ENCODE data around the gene KIF20A. TPM values are rescaled to one million over a fixed set of nuclear protein-coding genes. Genes with fewer than 3 reads are reported as not detected.
"Not testable (repeated sequence)": the region's sequence is repeated elsewhere in the genome, so short reads cannot be mapped to it uniquely, and the experiment has no call there.

Gene KIF20A
- total RNA-seq, 6 experiments from 2014 or later: 0.55 to 3.3 (median 1.1) TPM

GRCh38 chr5:138149530-138149929, 29.4 kb upstream of the KIF20A start:
- ATAC-seq: no peak
- no peaks in the 10 kb centered on the region for H3K36me3 ChIP-seq
- no peak for DNase-seq
- TF ChIP-seq, protein P1, sequence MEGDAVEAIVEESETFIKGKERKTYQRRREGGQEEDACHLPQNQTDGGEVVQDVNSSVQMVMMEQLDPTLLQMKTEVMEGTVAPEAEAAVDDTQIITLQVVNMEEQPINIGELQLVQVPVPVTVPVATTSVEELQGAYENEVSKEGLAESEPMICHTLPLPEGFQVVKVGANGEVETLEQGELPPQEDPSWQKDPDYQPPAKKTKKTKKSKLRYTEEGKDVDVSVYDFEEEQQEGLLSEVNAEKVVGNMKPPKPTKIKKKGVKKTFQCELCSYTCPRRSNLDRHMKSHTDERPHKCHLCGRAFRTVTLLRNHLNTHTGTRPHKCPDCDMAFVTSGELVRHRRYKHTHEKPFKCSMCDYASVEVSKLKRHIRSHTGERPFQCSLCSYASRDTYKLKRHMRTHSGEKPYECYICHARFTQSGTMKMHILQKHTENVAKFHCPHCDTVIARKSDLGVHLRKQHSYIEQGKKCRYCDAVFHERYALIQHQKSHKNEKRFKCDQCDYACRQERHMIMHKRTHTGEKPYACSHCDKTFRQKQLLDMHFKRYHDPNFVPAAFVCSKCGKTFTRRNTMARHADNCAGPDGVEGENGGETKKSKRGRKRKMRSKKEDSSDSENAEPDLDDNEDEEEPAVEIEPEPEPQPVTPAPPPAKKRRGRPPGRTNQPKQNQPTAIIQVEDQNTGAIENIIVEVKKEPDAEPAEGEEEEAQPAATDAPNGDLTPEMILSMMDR (IDR thresholded peaks at IDR 0.05): no peak
- no peak for TF ChIP-seq POLR2A (IDR thresholded peaks at IDR 0.05)
- no peaks in the 10 kb centered on the region for H3K4me1 ChIP-seq
- 35% methylated on average over 3 of the region's 3 CpGs for WGBS (ENCODE audit: insufficient coverage, low coverage, low lambda C conversion rate, missing lambda C conversion rate)
- H3K27ac ChIP-seq: no peak overlapping the region
- H3K4me3 ChIP-seq: no peak overlapping the region
- intact Hi-C loops (cut with DNase I): no loop called here
- no peaks in the 10 kb centered on the region for H3K9me3 ChIP-seq
- H3K27me3 ChIP-seq: no peaks in the 10 kb centered on the region

GRCh38 chr5:138155977-138156376, 22.9 kb upstream of the KIF20A start:
- intact Hi-C loops (cut with DNase I); DNase-seq: not testable (repeated sequence)
- H3K36me3 ChIP-seq: peaks cover 0 to 41% (median 22%) of the 10 kb centered on the region in 4 donors

DNA sequence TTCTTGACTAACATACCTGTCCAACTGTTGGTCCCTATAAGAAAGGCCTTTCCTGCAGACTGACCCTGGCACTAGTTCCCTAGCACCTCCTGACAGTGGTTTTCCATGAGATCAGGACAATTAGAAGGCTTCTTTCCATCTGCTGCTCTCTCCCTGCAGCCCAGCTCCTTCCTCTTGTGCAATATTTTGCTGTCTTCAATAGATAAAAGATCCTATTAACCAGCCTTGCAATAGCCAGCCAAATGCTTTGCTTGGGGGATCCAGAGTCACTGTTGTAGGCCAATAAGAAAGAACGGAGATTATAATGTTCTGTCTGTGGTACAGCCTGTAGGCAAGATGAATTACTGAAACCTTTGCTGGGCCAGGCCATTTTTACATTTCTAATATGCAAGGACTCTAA, 21.3 kb upstream of the KIF20A start:
- Histone ChIP-seq H3K27ac (no peak overlapping the region), H3K9me3 (no peaks in the 10 kb centered on the region), H3K4me3 (no peak overlapping the region), H3K36me3 (peaks cover 0 to 57% (median 30%) of the 10 kb centered on the region in 4 donors), H3K27me3 (no peaks in the 10 kb centered on the region), H3K4me1 (no peaks in the 10 kb centered on the region)
- no peak for TF ChIP-seq POLR2A (IDR thresholded peaks at IDR 0.05)
- TF ChIP-seq, protein P1 (IDR thresholded peaks at IDR 0.05): no peak
- 85% methylated on average over 1 of the region's 1 CpG for WGBS (ENCODE audit: insufficient coverage, low coverage, low lambda C conversion rate, missing lambda C conversion rate)
- ATAC-seq (no peak), DNase-seq (no peak)
- intact Hi-C loops (cut with DNase I): no loop called here

More at GRCh38 chr5:138155977-138156376, 22.9 kb upstream of the KIF20A start:
- not testable (repeated sequence) for H3K27me3 ChIP-seq, ATAC-seq, H3K4me3 ChIP-seq, H3K27ac ChIP-seq, H3K9me3 ChIP-seq, H3K4me1 ChIP-seq
- WGBS (ENCODE audit: insufficient coverage, low coverage, low lambda C conversion rate, missing lambda C conversion rate): 95% methylated on average over 9 of the region's 9 CpGs

DNA sequence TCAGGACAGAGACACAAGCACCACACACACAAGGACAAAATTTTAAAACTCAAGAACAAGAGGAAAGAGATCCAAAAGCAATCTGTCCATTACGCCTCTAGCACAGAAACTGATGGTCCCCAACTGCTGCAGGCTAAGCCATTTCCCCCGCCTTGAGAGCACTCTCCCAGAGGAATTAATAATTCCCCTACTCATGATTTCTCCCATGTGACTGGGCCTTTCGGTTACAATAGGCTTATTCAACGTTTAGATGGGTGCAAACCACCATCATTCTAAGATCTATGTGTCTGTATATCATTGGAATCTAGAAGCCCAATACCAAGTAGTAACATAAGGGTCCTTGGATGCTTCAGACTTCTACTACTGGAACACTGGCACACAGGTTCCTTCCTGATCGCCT, 19.2 kb upstream of the KIF20A start:
- Histone ChIP-seq H3K27me3 (no peaks in the 10 kb centered on the region), H3K9me3 (no peaks in the 10 kb centered on the region), H3K4me3 (no peak overlapping the region), H3K36me3 (peaks cover 6 to 78% (median 43%) of the 10 kb centered on the region in 4 donors), H3K27ac (no peak overlapping the region), H3K4me1 (no peaks in the 10 kb centered on the region)
- intact Hi-C loops (cut with DNase I): no loop called here
- ATAC-seq (no peak), DNase-seq (no peak)
- TF ChIP-seq, protein P1 (IDR thresholded peaks at IDR 0.05): no peak
- TF ChIP-seq POLR2A (IDR thresholded peaks at IDR 0.05): no peak
- 85% methylated on average over 4 of the region's 5 CpGs for WGBS (ENCODE audit: insufficient coverage, low coverage, low lambda C conversion rate, missing lambda C conversion rate)

DNA sequence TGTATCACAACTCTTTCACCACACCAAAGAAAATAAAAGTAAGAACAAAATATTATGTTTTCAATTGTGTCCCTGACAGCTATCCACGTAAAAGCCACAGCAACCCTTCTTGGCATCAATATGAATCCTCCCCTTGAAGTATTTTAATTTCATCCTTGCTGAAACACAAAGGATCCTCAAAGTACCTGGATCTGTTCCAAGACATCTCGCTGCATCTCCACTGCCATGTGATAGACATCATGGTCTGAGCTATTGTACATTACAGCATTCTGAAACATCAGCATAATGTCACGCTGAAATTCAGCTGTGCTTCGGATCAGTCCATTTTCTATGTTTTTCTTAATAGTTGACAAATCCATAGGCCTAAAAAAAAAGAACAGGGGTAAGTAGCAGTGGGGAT, 18.2 kb upstream of the KIF20A start:
- Histone ChIP-seq H3K4me1 (no peaks in the 10 kb centered on the region), H3K36me3 (peaks cover 8 to 88% (median 52%) of the 10 kb centered on the region in 4 donors), H3K27me3 (no peaks in the 10 kb centered on the region), H3K9me3 (no peaks in the 10 kb centered on the region), H3K4me3 (no peak overlapping the region), H3K27ac (no peak overlapping the region)
- WGBS (ENCODE audit: insufficient coverage, low coverage, low lambda C conversion rate, missing lambda C conversion rate): 92% methylated on average over 4 of the region's 4 CpGs
- ATAC-seq: no peak
- DNase-seq: no peak
- intact Hi-C loops (cut with DNase I): no loop called here
- no peak for TF ChIP-seq POLR2A (IDR thresholded peaks at IDR 0.05)
- TF ChIP-seq, protein P1 (IDR thresholded peaks at IDR 0.05): no peak

All from right lobe of liver (tissue), 6 donors.